H1 (cell line): ENCODE results near the gene CSRP3. TPM values are rescaled to one million over a fixed set of nuclear protein-coding genes. Genes with fewer than 3 reads are reported as not detected.

ENCODE experiments used
- CTCF ChIA-PET: fragments of 300-600 bp; sonication (Branson Sonifier 250); formaldehyde crosslinking; loops from one replicate; lab custom pipeline; 2021; ENCODE audit not compliant: partially characterized antibody; lab: Charles Lee
- POLR2A ChIA-PET: fragments of 300-600 bp; sonication (Branson Sonifier 250); formaldehyde crosslinking; loops from one replicate; lab custom pipeline; 2021; ENCODE audit warnings: inconsistent platforms; ENCODE audit not compliant: partially characterized antibody; lab: Charles Lee
- DNase-seq, 2 experiments: peaks; one replicate each; pipeline versions ENCODE4 v3.0.0 to v3.0.0-alpha.2; 2010 to 2022; ENCODE audit warnings: low spot score in 2 of 2, low read depth in 1 of 2, mixed read lengths in 1 of 2
- FAIRE-seq: peaks from 2 replicates; lab custom pipeline; 2011; peaks lifted over from hg19 to GRCh38; lab: Jason Lieb, UNC
- H2AFZ ChIP-seq: 2 replicates; pipeline ENCODE4 v1.8.1; 2012; ENCODE audit warnings: low read length, inconsistent platforms
- H2AK5ac ChIP-seq: 2 replicates; pipeline ENCODE4 v1.6.1; 2013; ENCODE audit warnings: low read depth, low read length
- H2BK120ac ChIP-seq: replicated peaks from 2 replicates; pipeline ENCODE3; 2013; ENCODE audit warnings: low read depth, low read length, inconsistent platforms
- H2BK12ac ChIP-seq: 2 replicates; pipeline ENCODE4 v1.6.1; 2013; ENCODE audit warnings: low read depth, low read length
- H2BK15ac ChIP-seq: 2 replicates; pipeline ENCODE4 v1.6.1; 2013; ENCODE audit warnings: low read length
- H2BK20ac ChIP-seq: 2 replicates; pipeline ENCODE4 v1.6.1; 2013; ENCODE audit warnings: low read length
- H2BK5ac ChIP-seq: 2 replicates; pipeline ENCODE4 v1.6.1; 2013; ENCODE audit warnings: low read depth, low read length
- H3K14ac ChIP-seq: 2 replicates; pipeline ENCODE4 v1.6.1; 2013; ENCODE audit warnings: inconsistent platforms; ENCODE audit not compliant: insufficient read length
- H3K18ac ChIP-seq: 2 replicates; pipeline ENCODE4 v1.6.1; 2013; ENCODE audit warnings: low read length; ENCODE audit errors: extremely low read depth
- H3K23ac ChIP-seq: 2 replicates; pipeline ENCODE4 v1.6.1; 2013; ENCODE audit warnings: inconsistent platforms; ENCODE audit not compliant: insufficient read length
- H3K23me2 ChIP-seq: 2 replicates; pipeline ENCODE4 v1.6.1; 2013; ENCODE audit warnings: low read depth, low read length
- H3K27ac ChIP-seq: 2 replicates; pipeline ENCODE4 v1.6.1; 2011; ENCODE audit warnings: low read depth, low read length, inconsistent platforms
- H3K27me3 ChIP-seq, 4 experiments: replicated peaks in 1 of 4; 1 replicate in 1 of 4; 2 replicates in 3 of 4; pipeline versions ENCODE4 v1.6.1 to v1.8.1; 2011 to 2013; ENCODE audit warnings: low read length in 3 of 4, mild to moderate bottlenecking in 3 of 4, inconsistent platforms in 2 of 4, mixed read lengths in 2 of 4, moderate library complexity in 1 of 4; ENCODE audit not compliant: control insufficient read depth in 3 of 4, insufficient read depth in 3 of 4; ENCODE audit errors: extremely low read depth in 1 of 4
- H3K36me3 ChIP-seq, 4 experiments: 2 replicates each; pipeline versions ENCODE4 v1.6.1 to v1.8.1; 2011 to 2013; ENCODE audit warnings: mild to moderate bottlenecking in 4 of 4, low read length in 3 of 4, moderate library complexity in 2 of 4, control low read depth in 1 of 4, inconsistent platforms in 1 of 4; ENCODE audit not compliant: insufficient read depth in 4 of 4, control insufficient read depth in 2 of 4
- H3K4ac ChIP-seq: replicated peaks from 2 replicates; pipeline ENCODE3; 2013; ENCODE audit warnings: low read length, low read depth, mixed read lengths, inconsistent platforms; ENCODE audit not compliant: insufficient read length
- H3K4me1 ChIP-seq, 4 experiments: replicated peaks in 1 of 4; 1 replicate in 1 of 4; 2 replicates in 3 of 4; pipeline versions ENCODE4 v1.6.1 to v1.8.1; 2011 to 2013; ENCODE audit warnings: low read length in 3 of 4, inconsistent platforms in 2 of 4, mixed read lengths in 1 of 4; ENCODE audit not compliant: insufficient read depth in 4 of 4, control insufficient read depth in 3 of 4
- H3K4me2 ChIP-seq, 2 experiments: 2 replicates each; pipeline versions ENCODE4 v1.6.1 to v1.8.1; 2011 to 2013; ENCODE audit warnings: low read depth in 2 of 2, low read length in 2 of 2, control low read depth in 1 of 2, inconsistent platforms in 1 of 2, mild to moderate bottlenecking in 1 of 2; ENCODE audit not compliant: insufficient read depth in 1 of 2
- H3K4me3 ChIP-seq, 4 experiments: fragments of 200-600, 300-600 bp in 1 of 4; sonication (generic), shearing (Covaris generic), sonication (Bioruptor Twin) in 1 of 4; 2 replicates each; pipeline versions ENCODE4 v1.5.1 to v1.8.1; 2011 to 2016; ENCODE audit warnings: low read length in 4 of 4, low read depth in 3 of 4, control low read depth in 2 of 4, inconsistent platforms in 2 of 4, mild to moderate bottlenecking in 2 of 4, mixed read lengths in 1 of 4, moderate library complexity in 1 of 4; ENCODE audit not compliant: insufficient read depth in 2 of 4; ENCODE audit errors: extremely low read depth in 1 of 4
- H3K56ac ChIP-seq: replicated peaks from 2 replicates; pipeline ENCODE3; 2013; ENCODE audit warnings: low read depth, mild to moderate bottlenecking, mixed read lengths, low read length, inconsistent platforms; ENCODE audit not compliant: insufficient read length
- H3K79me1 ChIP-seq: 2 replicates; pipeline ENCODE4 v1.6.1; 2013; ENCODE audit warnings: low read depth, low read length, control low read depth
- H3K79me2 ChIP-seq, 2 experiments: 2 replicates each; pipeline versions ENCODE4 v1.6.1 to v1.8.1; 2012 to 2013; ENCODE audit warnings: low read length in 2 of 2, mild to moderate bottlenecking in 2 of 2, inconsistent platforms in 1 of 2; ENCODE audit not compliant: insufficient read depth in 2 of 2, control insufficient read depth in 1 of 2
- H3K9ac ChIP-seq, 4 experiments: replicated peaks in 1 of 4; 1 replicate in 1 of 4; 2 replicates in 3 of 4; pipeline versions ENCODE4 v1.6.1 to v1.8.1; 2011 to 2013; ENCODE audit warnings: low read depth in 3 of 4, low read length in 3 of 4, control low read depth in 2 of 4, mild to moderate bottlenecking in 2 of 4, moderate library complexity in 2 of 4, inconsistent platforms in 1 of 4; ENCODE audit errors: extremely low read depth in 1 of 4
- H3K9me3 ChIP-seq, 2 experiments: 2 replicates each; pipeline versions ENCODE4 v1.6.1 to v1.8.1; 2012 to 2013; ENCODE audit warnings: mild to moderate bottlenecking in 2 of 2, moderate library complexity in 2 of 2, control low read depth in 1 of 2, inconsistent platforms in 1 of 2, low read depth in 1 of 2, low read length in 1 of 2, mixed read lengths in 1 of 2; ENCODE audit not compliant: insufficient read depth in 2 of 2
- H4K20me1 ChIP-seq, 2 experiments: replicated peaks in 1 of 2; 2 replicates each; pipeline versions ENCODE3 to v1.8.1; 2011 to 2013; ENCODE audit warnings: inconsistent platforms in 2 of 2, low read length in 2 of 2, mild to moderate bottlenecking in 1 of 2; ENCODE audit not compliant: insufficient read depth in 2 of 2, control insufficient read depth in 1 of 2
- H4K5ac ChIP-seq: 2 replicates; pipeline ENCODE4 v1.6.1; 2013; ENCODE audit warnings: low read length, low read depth, mixed read lengths, inconsistent platforms; ENCODE audit not compliant: insufficient read length
- H4K8ac ChIP-seq: 2 replicates; pipeline ENCODE4 v1.8.0; 2013; ENCODE audit warnings: mild to moderate bottlenecking, moderate library complexity, low read length, inconsistent platforms; ENCODE audit not compliant: insufficient read depth; ENCODE audit errors: extremely low read depth
- H4K91ac ChIP-seq: replicated peaks from 2 replicates; pipeline ENCODE3; 2013; ENCODE audit warnings: low read length, mixed read lengths, inconsistent platforms; ENCODE audit not compliant: insufficient read length
- CTBP2 ChIP-seq: IDR thresholded peaks from 2 replicates; pipeline ENCODE4 v1.7.0; 2011; ENCODE audit warnings: borderline replicate concordance, mild to moderate bottlenecking, moderate library complexity, mixed read lengths, low read length; ENCODE audit not compliant: insufficient read depth, insufficient read length
- GTF2F1 ChIP-seq: IDR thresholded peaks from 2 replicates; pipeline ENCODE4 v1.6.1; 2012; ENCODE audit warnings: low read depth, low read length, improper control_type of control experiment, borderline replicate concordance
- JUN ChIP-seq: IDR thresholded peaks from 2 replicates; pipeline ENCODE4 v1.6.1; 2011; ENCODE audit warnings: low read depth, mild to moderate bottlenecking, improper control_type of control experiment, low read length
- KDM5A ChIP-seq: fragments of 200-600 bp; IDR thresholded peaks from 2 replicates; pipeline ENCODE4 v1.7.1; 2012; ENCODE audit warnings: mild to moderate bottlenecking, low read length, inconsistent platforms, mixed read lengths
- NANOG ChIP-seq: IDR thresholded peaks from 2 replicates; pipeline ENCODE4 v1.6.1; 2011; ENCODE audit warnings: low read length, low read depth, mild to moderate bottlenecking, inconsistent platforms; ENCODE audit not compliant: insufficient read depth, poor library complexity, severe bottlenecking
- RFX5 ChIP-seq: IDR thresholded peaks from 2 replicates; pipeline ENCODE4 v1.6.1; 2011; ENCODE audit warnings: low read depth, low read length, improper control_type of control experiment, borderline replicate concordance
- RNF2 ChIP-seq: fragments of 200-900, 300-1000 bp; sonication (generic); IDR thresholded peaks from 2 replicates; pipeline ENCODE4 v1.7.1; 2016; ENCODE audit warnings: borderline replicate concordance, low read depth, mild to moderate bottlenecking, antibody characterized with exemption, low read length; ENCODE audit not compliant: poor library complexity, severe bottlenecking; ENCODE audit errors: missing control alignments
- SIX5 ChIP-seq: IDR thresholded peaks from 2 replicates; pipeline ENCODE4 v1.6.1; 2011; ENCODE audit warnings: mild to moderate bottlenecking, low read depth, low read length
- SRF ChIP-seq: IDR thresholded peaks from 2 replicates; pipeline ENCODE4 v1.6.1; 2011; ENCODE audit warnings: mild to moderate bottlenecking, low read depth, low read length, moderate library complexity
- SUZ12 ChIP-seq: fragments of 200-600 bp; sonication (generic); IDR thresholded peaks from 2 replicates; pipeline ENCODE4 v1.6.1; 2012; ENCODE audit warnings: mild to moderate bottlenecking, inconsistent platforms, low read length, moderate library complexity, mixed read lengths
- YY1 ChIP-seq: IDR thresholded peaks from 2 replicates; pipeline ENCODE4 v1.6.1; 2011; ENCODE audit warnings: low read depth, mild to moderate bottlenecking, low read length
- WGBS, 2 experiments: shearing (Covaris generic) in 1 of 2; methylation state at CpG; one replicate each; pipeline versions ENCODE4 v1.1.6 to v1.1.7; 2013 to 2015; ENCODE audit warnings: low lambda C conversion rate in 2 of 2, mixed read lengths in 2 of 2, inconsistent platforms in 1 of 2, low coverage in 1 of 2, missing lambda C conversion rate in 1 of 2; ENCODE audit not compliant: insufficient replicate concordance in 2 of 2, insufficient coverage in 1 of 2, insufficient read length in 1 of 2; ENCODE audit errors: extremely low coverage in 1 of 2, missing lambda C conversion rate in 1 of 2; 5-methylcytosine and 5-hydroxymethylcytosine counted together
- polyA plus RNA-seq, 7 experiments: library from polyadenylated mRNA; depleted of rRNA in 3 of 7; stranded (reverse) in 5 of 7; unstranded in 2 of 7; fragments of >200 nt in 5 of 7; fragments of 200-250 nt in 2 of 7; gene quantifications; 1 replicate in 5 of 7; 2 replicates in 1 of 7; 4 replicates in 1 of 7; pipeline versions ENCODE4 v1.2.1 to v1.2.3, GENCODE V29; 2011 to 2013; ENCODE audit warnings: missing spikeins in 2 of 7, mixed read lengths in 2 of 7
- total RNA-seq: library from RNA; stranded (reverse); fragmentation: NEBNext Ultra II Directional; extraction: Animal tissue kit (Norgen Biotek cat#: 25700); gene quantifications from 2 replicates; pipeline ENCODE4 v1.2.1, GENCODE V29; 2021
- TF ChIP-seq, protein P1 (sequence below), 3 experiments: IDR thresholded peaks; 1 replicate in 2 of 3; 2 replicates in 1 of 3; pipeline versions ENCODE4 v1.5.1 to v1.6.1; 2011; ENCODE audit warnings: low read length in 3 of 3, mild to moderate bottlenecking in 3 of 3, inconsistent platforms in 2 of 3, low read depth in 1 of 3, moderate library complexity in 1 of 3; ENCODE audit not compliant: insufficient read depth in 1 of 3; ENCODE audit errors: control extremely low read depth in 1 of 3

The CSRP3 gene
- total and polyA plus RNA-seq, 2 of the 8 experiments (the other 6 are each of a cell fraction or from before 2014, with no cell fraction given): not detected

DNA sequence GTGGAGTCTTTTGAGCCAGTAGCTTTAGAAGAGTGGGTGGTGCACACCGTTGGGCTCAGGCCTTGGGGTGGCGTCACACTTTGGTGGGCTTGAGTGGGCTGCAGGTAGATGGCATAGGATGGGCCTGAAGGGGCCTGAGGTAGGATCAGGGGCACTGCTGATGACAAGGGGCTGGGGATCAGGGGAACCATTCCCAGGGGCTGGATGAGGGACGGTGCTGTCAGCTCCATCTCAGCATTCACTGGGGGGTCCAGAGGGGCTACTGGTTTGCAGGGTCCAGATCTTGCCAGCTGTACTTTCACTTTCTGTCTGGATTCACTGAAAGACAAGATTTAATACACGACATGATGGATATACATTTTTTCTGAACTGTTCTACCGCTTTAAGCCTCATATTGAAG is 27.9 kb upstream of the CSRP3 start:
- Histone ChIP-seq H4K91ac (no peak overlapping the region), H2AK5ac (no peak overlapping the region), H3K4me1 (no peaks in the 10 kb centered on the region), H3K79me1 (no peaks in the 10 kb centered on the region), H3K36me3 (peaks cover 0 to 28% (median 14%) of the 10 kb centered on the region in 4 experiments), H2BK15ac (no peak overlapping the region), H3K23ac (no peak overlapping the region), H4K8ac (no peak overlapping the region), H2AFZ (no peak overlapping the region), H4K20me1 (no peaks in the 10 kb centered on the region), H2BK12ac (no peak overlapping the region), H3K27ac (no peak overlapping the region), H3K4ac (no peak overlapping the region), H3K4me3 (no peak overlapping the region), H3K79me2 (no peaks in the 10 kb centered on the region), H2BK5ac (no peak overlapping the region), H4K5ac (no peak overlapping the region), H3K9me3 (no peaks in the 10 kb centered on the region), H3K18ac (no peak overlapping the region), H3K9ac (no peak overlapping the region), H3K14ac (no peak overlapping the region), H3K56ac (no peak overlapping the region), H3K4me2 (no peak overlapping the region), H3K27me3 (no peaks in the 10 kb centered on the region), H3K23me2 (no peaks in the 10 kb centered on the region), H2BK20ac (no peak overlapping the region), H2BK120ac (no peak overlapping the region)
- FAIRE-seq (no peak), DNase-seq (no peak)
- 94% methylated on average over 5 of the region's 5 CpGs; no CpG with 5 or more reads in 1 of the 2 experiments for WGBS, 2 experiments
- CTCF ChIA-PET: no interaction called here
- POLR2A ChIA-PET: no interaction called here
- no peak for TF ChIP-seq RNF2
- no peak for TF ChIP-seq JUN
- no peak for TF ChIP-seq SUZ12
- no peak for TF ChIP-seq CTBP2
- TF ChIP-seq, protein P1, sequence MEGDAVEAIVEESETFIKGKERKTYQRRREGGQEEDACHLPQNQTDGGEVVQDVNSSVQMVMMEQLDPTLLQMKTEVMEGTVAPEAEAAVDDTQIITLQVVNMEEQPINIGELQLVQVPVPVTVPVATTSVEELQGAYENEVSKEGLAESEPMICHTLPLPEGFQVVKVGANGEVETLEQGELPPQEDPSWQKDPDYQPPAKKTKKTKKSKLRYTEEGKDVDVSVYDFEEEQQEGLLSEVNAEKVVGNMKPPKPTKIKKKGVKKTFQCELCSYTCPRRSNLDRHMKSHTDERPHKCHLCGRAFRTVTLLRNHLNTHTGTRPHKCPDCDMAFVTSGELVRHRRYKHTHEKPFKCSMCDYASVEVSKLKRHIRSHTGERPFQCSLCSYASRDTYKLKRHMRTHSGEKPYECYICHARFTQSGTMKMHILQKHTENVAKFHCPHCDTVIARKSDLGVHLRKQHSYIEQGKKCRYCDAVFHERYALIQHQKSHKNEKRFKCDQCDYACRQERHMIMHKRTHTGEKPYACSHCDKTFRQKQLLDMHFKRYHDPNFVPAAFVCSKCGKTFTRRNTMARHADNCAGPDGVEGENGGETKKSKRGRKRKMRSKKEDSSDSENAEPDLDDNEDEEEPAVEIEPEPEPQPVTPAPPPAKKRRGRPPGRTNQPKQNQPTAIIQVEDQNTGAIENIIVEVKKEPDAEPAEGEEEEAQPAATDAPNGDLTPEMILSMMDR (IDR thresholded peaks at IDR 0.05; ENCODE audit: control extremely low read depth in 1 of 3, insufficient read depth in 1 of 3, low read depth in 1 of 3, low read length in 3 of 3): no peak
- no peak for TF ChIP-seq RFX5
- TF ChIP-seq SIX5: no peak
- TF ChIP-seq YY1: no peak
- TF ChIP-seq GTF2F1: no peak
- no peak for TF ChIP-seq KDM5A
- no peak for TF ChIP-seq SRF
- no peak for TF ChIP-seq NANOG
